Upper lobe of left lung (tissue), 4 donors: ENCODE measurements around the gene TBC1D12.

Experiments
- EP300 ChIP-seq, 4 donors: sonication (generic); formaldehyde crosslinking; IDR thresholded peaks; one replicate each; pipeline ENCODE4 v1.5.1; 2017; ENCODE audit warnings: antibody characterized with exemption in 4 of 4, control low read depth in 2 of 4
- POLR2A ChIP-seq, 4 donors: fragments of 450-650 bp; IDR thresholded peaks; one replicate each; pipeline ENCODE4 v1.5.1; 2016 to 2017; ENCODE audit warnings: antibody characterized with exemption in 4 of 4, mild to moderate bottlenecking in 2 of 4
- POLR2AphosphoS5 ChIP-seq, 2 donors: sonication (generic); formaldehyde crosslinking; IDR thresholded peaks; one replicate each; pipeline ENCODE4 v1.5.1; 2017; ENCODE audit warnings: antibody characterized with exemption in 2 of 2
- TF ChIP-seq, protein P1 (sequence below), 6 experiments: fragments of 450-650 bp in 4 of 6; fragments of 200-600 bp in 2 of 6; sonication (generic) in 2 of 6; IDR thresholded peaks; one replicate each; pipeline ENCODE4 v1.5.1; 2016 to 2019; ENCODE audit warnings: antibody characterized with exemption in 6 of 6

GRCh38 chr10:94403380-94404213, 1.3 kb downstream of the TBC1D12 start:
- TF ChIP-seq, protein P1, sequence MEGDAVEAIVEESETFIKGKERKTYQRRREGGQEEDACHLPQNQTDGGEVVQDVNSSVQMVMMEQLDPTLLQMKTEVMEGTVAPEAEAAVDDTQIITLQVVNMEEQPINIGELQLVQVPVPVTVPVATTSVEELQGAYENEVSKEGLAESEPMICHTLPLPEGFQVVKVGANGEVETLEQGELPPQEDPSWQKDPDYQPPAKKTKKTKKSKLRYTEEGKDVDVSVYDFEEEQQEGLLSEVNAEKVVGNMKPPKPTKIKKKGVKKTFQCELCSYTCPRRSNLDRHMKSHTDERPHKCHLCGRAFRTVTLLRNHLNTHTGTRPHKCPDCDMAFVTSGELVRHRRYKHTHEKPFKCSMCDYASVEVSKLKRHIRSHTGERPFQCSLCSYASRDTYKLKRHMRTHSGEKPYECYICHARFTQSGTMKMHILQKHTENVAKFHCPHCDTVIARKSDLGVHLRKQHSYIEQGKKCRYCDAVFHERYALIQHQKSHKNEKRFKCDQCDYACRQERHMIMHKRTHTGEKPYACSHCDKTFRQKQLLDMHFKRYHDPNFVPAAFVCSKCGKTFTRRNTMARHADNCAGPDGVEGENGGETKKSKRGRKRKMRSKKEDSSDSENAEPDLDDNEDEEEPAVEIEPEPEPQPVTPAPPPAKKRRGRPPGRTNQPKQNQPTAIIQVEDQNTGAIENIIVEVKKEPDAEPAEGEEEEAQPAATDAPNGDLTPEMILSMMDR (IDR thresholded peaks at IDR 0.05): no peak
- peak in 1 of 4 donors; percentile 73 for TF ChIP-seq POLR2A (IDR thresholded peaks at IDR 0.05)
- no peak for TF ChIP-seq EP300 (IDR thresholded peaks at IDR 0.05)
- peak; percentile 9 to 53 for TF ChIP-seq POLR2AphosphoS5 (IDR thresholded peaks at IDR 0.05)
